Medulla oblongata (tissue), 1 donor: ENCODE results near the gene SF3B2.
"Not testable (repeated sequence)": the region's sequence is repeated elsewhere in the genome, so short reads cannot be mapped to it uniquely, and the experiment has no call there.

Experiments used
- DNase-seq: peaks from one replicate; pipeline ENCODE4 v3.0.0-alpha.2; 2015; ENCODE audit errors: extremely low spot score

SF3B2 gene

DNA sequence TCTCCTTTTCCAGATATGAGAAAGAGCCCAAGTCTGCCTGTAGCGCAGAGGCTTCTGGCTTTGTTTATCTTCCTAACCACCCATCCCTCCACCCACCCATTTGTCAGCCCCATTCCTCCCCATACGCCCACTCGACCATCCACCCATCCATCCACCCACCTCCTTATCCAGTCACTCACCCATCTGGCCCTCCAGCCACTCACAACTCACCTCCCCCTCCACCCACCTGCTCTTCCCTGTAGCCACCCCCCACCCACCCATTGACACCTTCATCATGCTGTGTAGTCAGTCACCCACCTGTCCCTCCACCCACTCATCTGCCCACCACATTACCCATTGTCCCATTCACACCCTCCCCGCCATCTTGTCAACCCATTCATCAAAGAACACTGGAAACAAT is 34.8 kb upstream of the SF3B2 start:
- DNase-seq, result no peak

- DNase-seq, result no peak
Observed at GRCh38 chr11:66020212-66020611, 32.0 kb upstream of the SF3B2 start.

GRCh38 chr11:66020618-66021357 is 31.4 kb upstream of the SF3B2 start:
- DNase-seq, result no peak

DNA sequence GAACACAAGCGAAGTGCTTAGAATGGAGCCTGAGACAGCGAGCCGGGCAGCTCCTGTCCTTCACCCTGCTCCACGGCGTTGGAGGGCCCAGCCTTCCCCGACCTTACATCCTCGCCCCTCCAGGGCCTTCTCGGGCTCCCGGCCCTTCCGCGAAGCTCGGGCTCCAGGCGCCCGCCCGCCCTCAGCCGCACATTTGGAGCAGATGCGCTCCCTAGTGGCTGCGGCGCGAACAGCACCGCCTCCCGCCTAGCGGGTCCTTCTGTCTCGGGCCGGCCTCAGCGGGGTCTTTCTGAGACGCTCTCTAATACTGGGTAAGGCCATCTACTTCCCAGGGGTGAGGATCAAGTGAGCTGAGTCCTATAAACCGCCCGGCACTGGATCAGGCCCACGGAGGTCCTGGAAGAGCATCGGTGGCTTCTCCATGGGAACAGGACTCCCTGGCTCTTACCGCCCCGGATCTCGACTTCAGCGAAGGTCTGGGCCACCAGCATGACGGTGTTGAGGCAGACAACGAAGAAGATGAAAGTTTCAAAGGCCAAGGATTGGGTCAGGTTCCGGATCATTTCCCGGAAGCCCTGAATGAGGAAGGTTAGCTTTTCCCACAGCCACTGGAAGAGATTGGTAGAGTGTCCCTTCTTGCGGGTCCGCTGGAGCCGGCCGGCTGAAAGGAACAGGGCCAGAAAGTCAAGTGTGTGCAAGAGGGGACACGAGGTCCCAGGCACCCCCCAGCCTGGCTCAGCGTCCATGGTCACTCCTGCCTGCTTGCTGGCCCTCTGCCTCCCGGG is 29.6 kb upstream of the SF3B2 start:
- peak; percentile 64 for DNase-seq

- DNase-seq, result not testable (repeated sequence)
Observed at GRCh38 chr11:66023186-66023440, 29.1 kb upstream of the SF3B2 start.

GRCh38 chr11:66026017-66026529 is 26.1 kb upstream of the SF3B2 start, which contains the start of gene CATSPER1:
TSS of gene CATSPER1 (minus strand) at chr11:66026479. CDS start at chr11:66026379, 100 bp downstream.
- DNase-seq, result no peak

GRCh38 chr11:66032957-66033735 is 19.0 kb upstream of the SF3B2 start:
- no peak for DNase-seq

- DNase-seq, result no peak
Observed at GRCh38 chr11:66035653-66036333, 16.4 kb upstream of the SF3B2 start.

- no peak for DNase-seq
Observed at GRCh38 chr11:66036334-66036710, 15.8 kb upstream of the SF3B2 start.

DNA sequence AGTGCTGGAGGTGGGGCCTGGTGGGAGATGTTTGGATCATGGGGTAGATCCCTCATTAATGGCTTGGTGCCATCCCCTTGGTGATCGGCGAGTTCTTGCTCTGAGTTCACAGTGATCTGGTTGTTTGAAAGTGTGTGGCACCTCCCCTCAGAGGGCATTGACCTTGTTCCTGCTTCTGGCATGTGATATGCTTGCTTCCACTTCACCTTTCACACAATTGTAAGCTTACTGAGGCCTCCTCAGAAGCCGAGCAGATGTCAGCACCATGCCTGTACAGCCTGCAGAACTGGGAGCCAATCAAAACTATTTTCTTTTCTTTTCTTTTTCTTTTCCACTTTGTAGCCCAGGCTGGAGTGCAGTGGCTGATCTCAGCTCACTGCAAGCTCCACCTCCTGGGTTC is 14.8 kb upstream of the SF3B2 start:
- DNase-seq, result no peak

- DNase-seq, result no peak
Observed at GRCh38 chr11:66039765-66040164, 12.4 kb upstream of the SF3B2 start.

DNA sequence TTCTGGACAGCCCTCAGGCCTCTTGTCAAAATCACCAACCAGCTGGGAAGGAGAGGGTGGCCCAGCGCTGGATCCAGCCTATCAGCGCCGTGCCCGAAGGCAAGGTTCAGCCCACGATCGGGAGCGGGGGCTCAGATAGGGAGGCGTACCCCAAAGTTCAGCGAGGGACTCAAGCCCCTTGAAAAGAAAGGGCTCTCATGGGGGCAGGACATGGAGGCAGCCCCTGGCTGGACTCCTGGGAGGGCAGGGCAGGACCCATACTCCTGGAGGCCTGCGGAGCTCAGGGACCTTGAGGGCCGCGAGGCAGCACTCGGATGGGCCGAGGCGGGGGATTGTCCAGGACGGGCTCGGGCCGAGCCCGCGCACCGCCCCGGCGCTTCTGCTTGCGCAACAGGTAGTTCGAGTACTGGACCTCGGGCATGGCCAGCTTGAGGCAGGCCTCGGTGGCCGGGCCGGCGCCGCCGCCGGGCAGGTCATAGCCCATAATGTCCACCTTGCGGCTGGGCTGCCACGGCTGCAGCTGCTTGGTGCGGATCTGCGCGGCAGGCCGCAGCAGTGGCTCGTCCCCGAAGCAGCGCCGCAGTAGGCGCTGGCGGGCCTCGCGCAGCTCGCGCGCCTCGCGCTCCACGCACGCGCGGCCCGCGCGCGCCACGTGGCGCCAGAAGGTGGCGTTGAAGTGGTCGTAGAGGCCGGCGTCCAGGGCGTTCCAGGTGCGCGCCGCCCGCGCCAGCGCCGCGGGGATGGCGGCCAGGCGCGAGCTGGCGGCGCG is 9.8 kb upstream of the SF3B2 start:
- DNase-seq, result no peak

DNA sequence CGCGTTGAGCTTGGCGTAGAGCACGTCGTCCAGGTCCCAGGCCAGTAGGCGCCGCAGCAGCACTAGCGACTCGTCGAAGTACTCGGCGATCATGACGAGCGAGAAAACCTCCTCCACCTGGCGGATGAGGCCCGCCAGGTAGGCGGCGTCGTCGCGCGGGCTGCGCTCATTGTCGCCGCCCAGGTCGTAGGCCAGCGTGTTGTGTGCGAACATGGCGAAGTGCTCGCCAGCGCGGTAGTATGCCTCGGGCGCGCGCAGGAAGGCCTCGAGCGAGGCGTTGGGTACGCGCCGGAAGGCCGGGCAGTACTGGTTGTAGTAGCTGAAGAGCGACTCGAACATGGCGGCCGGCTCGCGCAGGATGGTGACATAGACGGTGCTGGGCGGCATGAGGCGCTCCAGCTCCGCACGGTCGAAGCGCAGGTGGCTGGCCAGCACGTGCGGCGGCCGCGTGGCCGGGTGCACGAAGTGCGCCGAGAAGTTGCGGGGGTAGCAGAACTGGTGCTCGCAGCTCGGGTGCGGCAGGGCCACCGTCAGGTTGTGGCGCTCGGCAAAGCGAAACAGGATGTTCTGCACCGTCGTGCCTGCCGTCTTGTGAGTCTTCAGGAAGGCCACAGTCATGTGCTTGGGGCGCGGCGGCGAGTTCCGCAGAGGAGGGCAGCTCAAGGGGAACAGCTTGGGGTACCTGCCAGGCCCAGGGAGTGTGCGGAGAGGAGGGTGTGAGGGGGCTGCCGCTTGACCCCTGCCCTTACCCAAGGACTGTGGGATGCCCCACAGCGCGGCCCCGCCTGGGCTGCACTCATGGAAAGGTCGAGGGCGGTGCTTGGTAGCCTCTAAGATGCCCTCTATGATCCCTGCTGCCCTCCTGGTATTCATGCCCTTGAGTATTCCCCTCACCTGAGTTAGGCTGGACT is 8.9 kb upstream of the SF3B2 start:
- DNase-seq, result no peak

GRCh38 chr11:66044757-66045156 is 7.4 kb upstream of the SF3B2 start:
- no peak for DNase-seq

DNA sequence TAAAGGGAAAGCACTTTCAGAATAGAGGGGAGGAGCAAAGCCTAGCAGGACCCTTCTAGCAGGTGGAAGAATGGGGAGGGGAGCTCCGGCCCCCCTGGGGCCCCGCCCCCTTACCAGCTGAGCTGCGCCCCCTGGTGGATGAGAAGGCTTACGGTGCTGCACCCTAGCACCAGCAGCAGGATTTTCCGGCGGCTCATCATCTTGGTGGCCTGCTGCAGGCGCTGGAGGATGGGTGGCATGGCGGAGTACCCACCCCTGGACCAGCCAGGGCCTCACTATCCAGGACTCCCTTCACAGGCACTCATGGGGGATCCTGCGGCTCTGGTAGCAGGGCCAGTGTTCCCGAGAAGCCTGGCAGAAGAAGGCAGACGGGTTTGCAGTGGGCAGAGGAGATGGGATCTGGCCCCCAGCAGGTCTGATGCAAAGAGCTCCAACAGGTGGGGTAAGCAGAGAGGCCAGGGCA is 7.0 kb upstream of the SF3B2 start:
- DNase-seq, result peak; percentile 87

DNA sequence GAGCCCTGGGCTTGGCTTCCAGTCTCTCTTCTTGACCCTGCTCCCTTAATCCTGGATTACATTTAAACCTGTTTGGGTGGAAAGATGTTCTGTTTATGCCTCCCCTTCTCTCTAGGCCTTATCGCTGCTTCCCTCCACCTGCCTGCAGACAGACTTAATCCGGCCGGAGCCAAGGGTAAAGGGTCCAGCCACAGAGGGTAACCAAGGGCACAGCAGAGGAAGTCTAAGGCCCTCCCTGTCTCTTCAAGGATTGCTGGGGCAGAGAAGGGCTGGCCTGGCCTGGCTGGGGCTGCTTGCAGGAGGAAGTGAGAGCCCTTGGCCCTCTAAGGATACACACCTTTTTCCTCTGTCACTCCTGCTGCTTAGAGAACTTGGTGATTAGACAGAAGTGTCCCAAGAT is 5.3 kb upstream of the SF3B2 start:
- no peak for DNase-seq

DNA sequence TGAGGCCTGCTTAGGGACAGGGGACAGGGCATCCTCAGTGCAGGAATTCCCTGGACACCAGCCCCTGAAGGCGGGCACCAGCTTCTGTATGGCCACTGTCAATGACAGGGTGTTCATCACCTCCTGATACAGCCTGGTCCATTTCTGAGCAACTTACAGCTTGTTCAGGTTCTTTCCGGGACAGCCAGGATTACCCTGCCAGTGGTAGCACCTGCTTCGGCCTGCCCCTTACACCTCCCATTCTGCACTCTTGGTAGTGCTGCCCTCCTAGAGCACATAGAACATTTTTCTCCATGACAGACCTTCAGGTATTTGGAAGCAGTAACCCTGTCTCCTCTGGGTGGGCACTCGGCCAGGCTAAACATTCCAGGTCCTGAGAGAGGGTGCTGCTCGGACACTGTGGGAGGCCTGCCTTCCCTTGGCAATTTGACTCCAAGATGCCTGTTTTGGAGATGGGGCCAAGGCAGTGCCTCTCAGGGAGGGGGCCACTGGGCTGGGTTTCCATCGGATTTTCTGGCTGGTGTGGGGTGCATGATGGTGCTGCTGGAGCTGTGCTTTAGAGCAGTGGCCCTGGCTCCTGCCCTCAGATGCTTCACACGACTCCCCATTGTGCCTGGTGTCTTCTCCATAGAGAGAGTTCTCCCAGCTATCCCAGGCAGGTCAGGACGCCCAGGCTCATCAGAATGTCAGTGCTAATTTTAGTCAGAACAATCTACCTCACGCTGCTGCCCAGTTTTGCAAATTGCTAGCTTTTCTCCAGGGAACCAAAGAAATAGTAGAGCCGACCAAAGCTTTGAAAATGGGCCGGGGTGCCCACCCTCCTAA is 4.4 kb upstream of the SF3B2 start:
- DNase-seq, result no peak

DNA sequence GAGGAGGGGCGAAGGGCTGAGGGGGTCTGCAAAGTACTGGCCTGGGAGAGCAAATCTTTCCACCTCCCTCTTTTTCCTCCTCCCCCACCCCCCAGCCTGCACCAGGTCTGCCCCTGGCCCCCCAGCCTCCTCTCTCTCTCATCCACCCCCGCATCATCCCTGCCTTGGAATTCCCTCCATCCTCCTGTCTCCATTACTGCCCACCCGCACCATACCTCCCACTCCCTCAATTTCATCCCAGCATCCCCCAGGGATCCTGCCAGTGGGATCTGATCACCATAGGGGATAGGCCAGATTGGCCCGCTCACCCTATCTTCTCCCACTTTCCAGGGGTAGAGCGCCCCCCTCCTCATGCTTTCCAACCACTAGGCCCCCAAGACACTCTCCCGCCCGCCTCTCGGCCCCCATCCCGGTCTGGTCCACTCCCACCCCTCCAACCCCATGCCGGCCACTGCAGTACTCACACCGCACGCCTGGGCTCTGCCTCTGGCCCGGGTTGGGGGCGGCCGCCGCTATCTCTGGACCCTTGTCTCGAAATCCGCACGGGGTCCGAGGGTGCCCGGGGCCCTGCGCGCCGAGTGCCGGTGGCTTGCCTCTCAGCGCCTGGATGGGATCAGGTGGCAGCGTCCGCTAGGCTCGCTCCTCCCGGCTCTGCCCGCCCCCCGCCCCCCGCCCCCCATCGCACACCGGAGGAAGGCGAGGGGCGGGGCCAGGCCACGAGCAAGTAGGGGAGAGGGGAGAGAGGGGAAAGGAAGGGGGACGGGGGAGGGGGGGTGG is 3.4 kb upstream of the SF3B2 start, which contains the start of gene GAL3ST3:
TSS of gene GAL3ST3 (minus strand) at position 615 of the 777 bp plus-strand sequence. CDS start 3,746 bp downstream, outside the sequence.
- no peak for DNase-seq
